Left lung (tissue), 10 donors: ENCODE results near the gene GLRA1. TPM values are rescaled to one million over a fixed set of nuclear protein-coding genes. Genes with fewer than 3 reads are reported as not detected.

Source experiments
- ATAC-seq: fragments of 200-7000 bp; cut with Tn5 transposase; one replicate; pipeline ENCODE4 v1.9.1; 2020; ENCODE audit warnings: moderate library complexity
- DNase-seq, 4 donors: peaks; one replicate each; pipeline ENCODE4 v3.0.0-alpha.2; 2013 to 2020
- H3K27ac ChIP-seq, 2 donors: fragments of 200-600 bp; sonication (generic) in 1 of 2; one replicate each; pipeline versions ENCODE4 v1.5.0 to v1.8.0; 2020 to 2021
- H3K27me3 ChIP-seq, 2 donors: fragments of 200-600 bp; sonication (generic) in 1 of 2; one replicate each; pipeline versions ENCODE4 v1.5.0 to v1.8.0; 2020 to 2021
- H3K36me3 ChIP-seq, 2 donors: fragments of 200-600 bp; sonication (generic) in 1 of 2; one replicate each; pipeline versions ENCODE4 v1.5.0 to v1.8.0; 2020 to 2021
- H3K4me1 ChIP-seq, 2 donors: fragments of 200-600 bp; one replicate each; pipeline ENCODE4 v1.8.0; 2021
- H3K4me3 ChIP-seq, 2 donors: fragments of 200-600 bp; sonication (generic) in 1 of 2; one replicate each; pipeline versions ENCODE4 v1.5.0 to v1.8.0; 2020 to 2021; ENCODE audit warnings: mild to moderate bottlenecking in 1 of 2
- H3K9me3 ChIP-seq, 2 donors: fragments of 200-600 bp; sonication (generic) in 1 of 2; one replicate each; pipeline versions ENCODE4 v1.5.0 to v1.8.0; 2020 to 2021
- intact Hi-C, 2 donors: fragments of 100-400 bp; cut with DNase I; formaldehyde crosslinking; loops; one replicate each; pipeline versions ENCODE4 v1.11.2 to v1.14.2; 2022
- polyA plus RNA-seq, 6 donors: library from polyadenylated mRNA; unstranded; fragments of 120-200 nt; gene quantifications; one replicate each; pipeline ENCODE4 v1.2.1, GENCODE V29; 2013; ENCODE audit not compliant: insufficient read length in 6 of 6
- total RNA-seq, 2 donors: library from RNA; stranded (reverse); fragmentation: NEBNext Ultra II Directional; extraction: Animal tissue kit (Norgen Biotek cat#: 25700); gene quantifications; one replicate each; pipeline ENCODE4 v1.2.1, GENCODE V29; 2021
- TF ChIP-seq, protein P1 (sequence below), 2 donors: fragments of 200-600 bp; sonication (generic) in 1 of 2; IDR thresholded peaks; one replicate each; pipeline versions ENCODE4 v1.5.0 to v1.8.0; 2021; ENCODE audit warnings: antibody characterized with exemption in 2 of 2
- donor health status: DM: no; HTN: yes; CAD: no.
- donor health status: DM: no; HTN: no; CAD: no.

Gene GLRA1
- total and polyA plus RNA-seq, 8 donors, result 0.08 to 0.10 TPM; not detected in 6

DNA sequence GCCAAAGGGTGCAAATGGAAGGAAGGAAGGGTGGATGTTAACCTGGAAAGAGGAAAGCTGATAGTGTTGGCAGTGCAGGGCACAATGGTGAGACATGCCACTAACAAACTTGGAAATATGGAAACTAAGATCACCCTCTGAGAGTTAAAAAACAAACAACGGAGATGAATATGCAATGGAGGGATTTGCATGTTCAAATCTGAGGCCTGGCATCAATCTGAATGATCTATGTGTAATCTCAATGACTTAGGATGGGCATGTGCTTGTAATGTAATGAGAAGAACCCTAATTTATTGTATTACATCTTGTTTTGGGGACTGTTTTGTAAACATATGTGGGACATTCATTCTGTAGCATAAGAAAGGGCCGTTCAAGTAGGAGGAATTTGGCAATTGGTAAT, 54.4 kb downstream of the GLRA1 start:
- ATAC-seq, result no peak
- DNase-seq, result no peak

DNA sequence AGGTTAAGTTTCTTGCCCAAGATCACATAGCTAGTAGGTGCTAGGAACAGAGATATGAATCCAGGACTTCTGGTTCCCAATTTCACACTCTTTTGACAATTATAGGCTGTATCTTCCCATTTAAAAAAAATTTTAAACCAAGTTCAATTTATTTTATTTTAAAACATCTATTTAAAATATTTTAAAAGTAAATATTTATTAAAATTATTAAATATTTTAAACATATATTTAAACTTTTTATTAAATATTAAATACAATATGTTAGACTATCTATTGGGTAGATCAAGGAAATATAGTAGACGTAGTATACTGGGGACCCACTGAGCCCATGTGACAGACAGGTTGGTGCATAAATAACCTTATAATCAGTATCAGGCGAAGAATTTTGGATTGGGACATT, 54.8 kb downstream of the GLRA1 start:
- Histone ChIP-seq H3K27me3 (no peaks in the 10 kb centered on the region), H3K4me1 (no peaks in the 10 kb centered on the region), H3K9me3 (no peaks in the 10 kb centered on the region), H3K27ac (no peak overlapping the region), H3K4me3 (no peak overlapping the region), H3K36me3 (no peaks in the 10 kb centered on the region)
- ATAC-seq (no peak), DNase-seq (no peak)
- intact Hi-C loops, result no loop called here
- TF ChIP-seq, protein P1, sequence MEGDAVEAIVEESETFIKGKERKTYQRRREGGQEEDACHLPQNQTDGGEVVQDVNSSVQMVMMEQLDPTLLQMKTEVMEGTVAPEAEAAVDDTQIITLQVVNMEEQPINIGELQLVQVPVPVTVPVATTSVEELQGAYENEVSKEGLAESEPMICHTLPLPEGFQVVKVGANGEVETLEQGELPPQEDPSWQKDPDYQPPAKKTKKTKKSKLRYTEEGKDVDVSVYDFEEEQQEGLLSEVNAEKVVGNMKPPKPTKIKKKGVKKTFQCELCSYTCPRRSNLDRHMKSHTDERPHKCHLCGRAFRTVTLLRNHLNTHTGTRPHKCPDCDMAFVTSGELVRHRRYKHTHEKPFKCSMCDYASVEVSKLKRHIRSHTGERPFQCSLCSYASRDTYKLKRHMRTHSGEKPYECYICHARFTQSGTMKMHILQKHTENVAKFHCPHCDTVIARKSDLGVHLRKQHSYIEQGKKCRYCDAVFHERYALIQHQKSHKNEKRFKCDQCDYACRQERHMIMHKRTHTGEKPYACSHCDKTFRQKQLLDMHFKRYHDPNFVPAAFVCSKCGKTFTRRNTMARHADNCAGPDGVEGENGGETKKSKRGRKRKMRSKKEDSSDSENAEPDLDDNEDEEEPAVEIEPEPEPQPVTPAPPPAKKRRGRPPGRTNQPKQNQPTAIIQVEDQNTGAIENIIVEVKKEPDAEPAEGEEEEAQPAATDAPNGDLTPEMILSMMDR (IDR thresholded peaks at IDR 0.05), result no peak

More for the DNA sequence above, 54.4 kb downstream of the GLRA1 start:
- Histone ChIP-seq H3K4me1 (no peaks in the 10 kb centered on the region), H3K36me3 (no peaks in the 10 kb centered on the region), H3K27ac (no peak overlapping the region), H3K27me3 (no peaks in the 10 kb centered on the region), H3K9me3 (no peaks in the 10 kb centered on the region), H3K4me3 (no peak overlapping the region)
- intact Hi-C loops, result no loop called here
- TF ChIP-seq, protein P1 (IDR thresholded peaks at IDR 0.05), result no peak

DNA sequence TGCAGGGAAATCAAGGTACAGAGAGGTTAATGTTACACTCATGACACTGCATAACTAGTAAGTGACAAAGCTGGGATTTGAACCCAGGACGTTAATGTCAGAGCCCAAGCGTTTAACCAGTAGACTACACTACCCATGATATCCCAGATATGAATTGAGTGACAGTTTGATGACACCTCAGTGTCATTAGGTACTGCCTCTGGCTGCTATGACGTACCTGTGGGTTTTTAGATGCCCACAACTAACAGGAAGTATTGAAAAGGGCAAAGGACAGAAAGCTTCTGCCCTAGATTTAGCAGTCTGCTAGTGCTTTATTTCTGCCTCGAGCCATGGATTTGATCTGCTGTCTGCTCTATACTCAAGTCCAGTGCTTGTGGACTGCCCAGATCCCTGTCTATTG, 56.2 kb downstream of the GLRA1 start:
- DNase-seq (no peak), ATAC-seq (no peak)
- Histone ChIP-seq H3K4me3 (no peak overlapping the region), H3K9me3 (no peaks in the 10 kb centered on the region), H3K27ac (no peak overlapping the region), H3K27me3 (no peaks in the 10 kb centered on the region), H3K36me3 (no peaks in the 10 kb centered on the region), H3K4me1 (no peaks in the 10 kb centered on the region)
- TF ChIP-seq, protein P1 (IDR thresholded peaks at IDR 0.05), result no peak
- intact Hi-C loops, result no loop called here

DNA sequence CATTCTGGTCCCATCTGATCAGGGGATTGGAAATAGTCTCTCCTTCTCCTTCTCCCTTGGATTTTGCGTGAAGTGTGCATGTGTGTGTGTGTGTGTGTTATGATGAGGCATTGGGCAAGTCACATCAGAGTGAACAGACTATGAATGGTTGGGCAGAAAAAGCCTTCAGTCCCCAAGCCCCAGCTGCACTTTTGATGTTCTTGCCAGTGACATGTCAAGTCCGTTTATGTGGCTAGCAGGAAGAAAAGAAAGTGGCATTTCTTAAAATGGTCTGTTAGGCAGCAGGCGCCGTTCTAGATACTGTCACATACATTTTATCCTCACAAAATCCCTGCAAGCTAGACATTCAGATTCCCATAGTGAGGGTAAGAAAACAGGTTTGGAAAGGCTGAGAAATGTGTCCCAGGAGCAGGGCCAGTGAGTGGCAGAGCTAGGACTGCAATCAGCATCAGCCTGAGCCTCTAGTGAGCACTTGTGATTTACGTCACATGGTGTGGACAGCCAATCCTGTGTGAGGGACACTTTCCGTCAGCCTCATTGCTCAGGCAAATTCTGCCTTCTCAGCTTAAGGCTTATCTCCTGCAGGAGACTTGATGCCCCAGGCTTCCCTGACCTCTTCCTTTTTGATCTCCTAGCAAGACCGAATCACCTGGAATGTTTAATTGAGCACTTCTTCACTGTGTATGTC, 60.4 kb downstream of the GLRA1 start:
- H3K36me3 ChIP-seq, result no peaks in the 10 kb centered on the region
- no peak overlapping the region for H3K4me3 ChIP-seq
- H3K27ac ChIP-seq, result no peak overlapping the region
- intact Hi-C loops, result no loop called here
- TF ChIP-seq, protein P1 (IDR thresholded peaks at IDR 0.05), result no peak
- no peaks in the 10 kb centered on the region for H3K4me1 ChIP-seq
- DNase-seq (peak in 2 of 4 donors; percentile 12 to 13), ATAC-seq (no peak)
- H3K9me3 ChIP-seq, result peaks cover 0 to 2% of the 10 kb centered on the region in 2 donors
- H3K27me3 ChIP-seq, result no peaks in the 10 kb centered on the region

DNA sequence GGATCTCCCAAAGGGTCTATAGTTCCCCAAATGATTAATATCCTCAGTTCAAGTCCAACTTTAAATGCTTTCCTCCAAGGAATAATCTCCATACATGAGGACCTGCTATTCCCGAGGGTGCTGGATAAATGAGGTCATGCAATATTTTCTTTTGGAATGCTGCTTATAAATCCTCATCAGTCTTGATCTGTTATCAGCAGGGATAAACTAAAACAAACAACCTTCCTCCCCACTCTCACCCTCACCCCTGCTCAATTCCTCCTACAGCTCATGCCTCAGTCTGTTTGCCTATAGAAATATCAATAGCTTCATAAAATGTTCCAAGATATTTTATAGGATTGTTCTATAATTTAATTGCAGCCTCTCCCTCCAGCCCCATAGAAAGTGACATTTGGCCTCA, 61.1 kb downstream of the GLRA1 start:
- ATAC-seq, result no peak
- intact Hi-C loops, result no loop called here
- Histone ChIP-seq H3K4me1 (no peaks in the 10 kb centered on the region), H3K36me3 (no peaks in the 10 kb centered on the region), H3K27me3 (no peaks in the 10 kb centered on the region), H3K4me3 (no peak overlapping the region), H3K27ac (no peak overlapping the region), H3K9me3 (peaks cover 0 to 2% of the 10 kb centered on the region in 2 donors)
- TF ChIP-seq, protein P1 (IDR thresholded peaks at IDR 0.05), result no peak
- DNase-seq, result no peak
